Activated T-helper 2 cell treated with anti-CD3 and anti-CD28 coated beads, Interferon-gamma antibody, Interleukin-2, Interleukin-4, amounts not matched to agents 10 μg/mL and 5 μg/mL and 100 μg/mL, durations not matched to agents 14 hours and 24 hours and 36 hours (primary cell): ENCODE data around the gene HOGA1. TPM values are rescaled to one million over a fixed set of nuclear protein-coding genes. Genes with fewer than 3 reads are reported as not detected.

ENCODE experiments used
- DNase-seq: peaks from one replicate; pipeline ENCODE4 v3.0.0; 2021; ENCODE audit warnings: low spot score
- H3K27ac Mint-ChIP-seq: one replicate; pipeline ENCODE4 v1.8.0; 2021; ENCODE audit warnings: mixed read lengths
- H3K27me3 Mint-ChIP-seq: one replicate; pipeline ENCODE4 v1.8.0; 2021; ENCODE audit warnings: low read depth, mixed read lengths
- H3K36me3 Mint-ChIP-seq: one replicate; pipeline ENCODE4 v1.8.0; 2021; ENCODE audit warnings: low read depth, mixed read lengths
- H3K4me1 Mint-ChIP-seq: one replicate; pipeline ENCODE4 v1.8.0; 2021; ENCODE audit warnings: low read depth, mixed read lengths
- H3K4me3 Mint-ChIP-seq: one replicate; pipeline ENCODE4 v1.8.0; 2021; ENCODE audit warnings: low read depth, mild to moderate bottlenecking, moderate library complexity, mixed read lengths
- H3K9me3 Mint-ChIP-seq: one replicate; pipeline ENCODE4 v1.8.0; 2021; ENCODE audit warnings: mixed read lengths
- intact Hi-C: fragments of 100-400 bp; cut with micrococcal nuclease; formaldehyde crosslinking; loops from one replicate; pipeline ENCODE4 v1.15.1; 2023
- total RNA-seq: library from RNA; stranded (reverse); gene quantifications from 2 replicates; pipeline ENCODE4 v1.2.3, GENCODE V29; 2022

HOGA1 gene
- total RNA-seq, 1 donor from 2014 or later: not detected

DNA sequence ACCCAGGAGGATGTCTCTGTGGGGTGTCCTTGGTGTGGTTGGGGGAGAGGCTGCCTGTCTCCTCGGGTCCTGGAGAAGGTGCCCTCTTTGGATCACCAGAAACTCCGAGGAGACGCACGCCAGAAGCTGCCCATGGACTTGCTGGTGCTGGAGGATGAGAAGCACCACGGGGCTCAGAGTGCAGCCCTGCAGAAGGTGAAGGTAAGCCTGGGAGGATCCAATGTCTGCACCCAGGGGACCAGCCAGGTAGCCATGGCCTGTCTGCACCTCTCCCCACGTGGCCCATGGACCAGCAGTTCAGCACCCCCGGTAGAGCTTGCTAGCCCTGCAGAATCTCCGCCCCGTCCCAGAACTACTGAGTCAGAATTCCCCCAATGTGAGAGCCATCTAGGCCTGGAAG, 6.5 kb upstream of the HOGA1 start:
- no peaks in the 10 kb centered on the region for H3K4me1 Mint-ChIP-seq
- H3K4me3 Mint-ChIP-seq: no peak overlapping the region
- H3K27ac Mint-ChIP-seq: no peak overlapping the region
- H3K9me3 Mint-ChIP-seq: no peaks in the 10 kb centered on the region
- intact Hi-C loops: no loop called here
- H3K27me3 Mint-ChIP-seq: peaks cover 2% of the 10 kb centered on the region
- no peaks in the 10 kb centered on the region for H3K36me3 Mint-ChIP-seq
- no peak for DNase-seq

DNA sequence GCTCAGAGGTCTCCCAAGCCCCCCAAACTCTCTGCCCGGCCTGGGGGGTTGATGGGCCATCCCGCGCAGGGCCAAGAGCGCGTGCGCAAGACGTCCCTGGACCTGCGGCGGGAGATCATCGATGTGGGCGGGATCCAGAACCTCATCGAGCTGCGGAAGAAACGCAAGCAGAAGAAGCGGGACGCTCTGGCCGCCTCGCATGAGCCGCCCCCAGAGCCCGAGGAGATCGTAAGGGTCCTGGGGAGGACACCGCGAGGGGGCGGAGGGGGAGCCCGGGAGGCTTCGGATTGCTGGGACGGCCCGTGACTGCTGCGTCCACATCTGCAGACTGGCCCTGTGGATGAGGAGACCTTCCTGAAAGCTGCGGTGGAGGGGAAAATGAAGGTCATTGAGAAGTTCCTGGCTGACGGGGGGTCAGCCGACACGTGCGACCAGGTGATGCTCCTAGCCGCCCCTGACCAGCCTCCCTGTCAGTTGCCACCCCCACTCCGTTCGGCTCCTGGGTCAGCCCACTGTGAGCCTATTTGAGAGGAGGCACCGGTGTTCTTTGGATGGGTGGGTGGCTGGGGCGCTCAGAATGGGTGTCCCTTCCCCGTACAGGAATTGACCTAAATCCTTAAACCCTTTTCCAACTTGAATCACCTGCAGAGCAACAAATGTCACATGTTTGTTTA, 5.9 kb upstream of the HOGA1 start:
- H3K27me3 Mint-ChIP-seq: peaks cover 2% of the 10 kb centered on the region
- intact Hi-C loops: no loop called here
- no peak overlapping the region for H3K27ac Mint-ChIP-seq
- H3K4me1 Mint-ChIP-seq: no peaks in the 10 kb centered on the region
- no peak overlapping the region for H3K4me3 Mint-ChIP-seq
- H3K36me3 Mint-ChIP-seq: no peaks in the 10 kb centered on the region
- H3K9me3 Mint-ChIP-seq: no peaks in the 10 kb centered on the region
- DNase-seq: no peak

DNA sequence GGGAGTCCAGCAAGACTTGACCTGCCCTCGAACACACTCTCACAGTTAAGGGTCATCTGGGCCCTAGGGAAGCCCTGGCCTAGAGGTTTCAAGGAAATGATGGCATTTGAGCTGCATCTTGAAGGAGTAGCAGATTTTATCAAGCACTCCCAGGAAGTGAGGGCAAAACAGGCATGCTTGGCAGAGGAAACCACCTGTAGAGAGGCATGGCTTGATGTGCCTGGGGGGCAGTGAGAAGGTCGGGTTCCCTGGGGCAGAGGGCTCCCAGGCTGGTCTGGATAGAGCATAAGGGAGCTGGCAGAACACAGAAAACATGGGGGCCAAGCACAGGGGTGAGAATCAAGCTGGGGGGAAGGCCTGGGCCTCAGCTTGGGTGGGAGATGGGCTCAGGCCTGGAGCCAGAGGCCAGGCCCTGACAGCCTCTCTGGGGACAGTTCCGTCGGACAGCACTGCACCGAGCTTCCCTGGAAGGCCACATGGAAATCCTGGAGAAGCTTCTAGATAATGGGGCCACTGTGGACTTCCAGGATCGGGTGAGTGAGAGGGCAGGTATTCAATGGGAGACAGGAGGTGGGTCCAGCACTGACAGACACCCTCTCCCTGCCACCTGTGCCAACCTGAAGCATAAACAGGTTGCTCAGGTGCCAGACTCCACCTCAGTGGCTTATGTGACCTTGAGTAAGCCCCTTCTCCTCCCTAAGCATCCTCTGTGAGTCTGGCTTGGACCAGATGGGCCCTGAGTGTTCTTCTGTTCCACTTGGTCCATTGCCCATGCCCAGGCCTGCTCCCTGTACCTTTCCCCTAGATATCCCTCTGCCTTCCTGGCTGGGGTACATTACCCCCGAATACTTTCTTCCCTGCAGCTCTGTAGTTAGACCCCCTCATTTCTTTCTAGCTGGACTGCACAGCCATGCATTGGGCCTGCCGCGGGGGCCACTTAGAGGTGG, 3.5 kb upstream of the HOGA1 start:
- Mint-ChIP-seq H3K36me3 (no peaks in the 10 kb centered on the region), H3K4me3 (no peak overlapping the region), H3K9me3 (no peaks in the 10 kb centered on the region), H3K27me3 (peaks cover 2% of the 10 kb centered on the region), H3K27ac (no peak overlapping the region), H3K4me1 (no peaks in the 10 kb centered on the region)
- intact Hi-C loops: no loop called here
- DNase-seq: no peak

DNA sequence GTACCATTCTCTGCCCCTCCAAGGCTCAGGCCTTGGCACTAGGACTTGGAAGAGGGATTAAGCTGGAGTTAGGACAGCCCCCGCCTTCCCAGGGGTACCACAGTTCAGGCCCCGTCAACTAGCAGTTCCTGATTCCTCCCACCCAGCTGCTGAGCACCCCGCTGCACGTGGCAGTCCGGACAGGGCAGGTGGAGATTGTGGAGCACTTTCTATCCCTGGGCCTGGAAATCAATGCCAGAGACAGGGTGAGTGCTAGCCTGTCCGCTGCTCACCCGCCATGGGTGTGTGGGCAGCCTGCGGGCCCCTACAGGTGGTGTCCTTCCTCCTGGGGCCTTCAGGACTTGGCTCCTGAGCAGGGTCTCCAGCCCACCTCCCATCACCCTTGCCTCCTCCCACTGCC, 2.0 kb upstream of the HOGA1 start:
- Mint-ChIP-seq H3K4me1 (no peaks in the 10 kb centered on the region), H3K9me3 (no peaks in the 10 kb centered on the region), H3K4me3 (no peak overlapping the region), H3K27me3 (peaks cover 2% of the 10 kb centered on the region), H3K27ac (no peak overlapping the region), H3K36me3 (no peaks in the 10 kb centered on the region)
- DNase-seq: no peak
- intact Hi-C loops: no loop called here

DNA sequence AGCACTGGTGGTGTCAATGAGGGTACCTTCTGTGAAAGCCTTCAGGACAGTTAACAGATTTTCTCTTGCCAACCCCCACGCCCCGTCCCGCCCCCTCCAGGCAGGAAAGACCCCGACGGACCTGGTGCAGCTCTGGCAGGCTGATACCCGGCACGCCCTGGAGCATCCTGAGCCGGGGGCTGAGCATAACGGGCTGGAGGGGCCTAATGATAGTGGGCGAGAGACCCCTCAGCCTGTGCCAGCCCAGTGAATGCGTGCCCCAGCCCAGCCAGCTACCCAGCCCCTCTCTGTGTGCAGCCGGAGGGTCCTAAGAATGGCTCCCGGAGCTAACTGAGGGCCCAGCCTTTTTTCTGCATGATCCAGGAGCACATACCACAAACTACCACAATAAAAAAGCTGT, 713 bp upstream of the HOGA1 start:
- Mint-ChIP-seq H3K4me3 (no peak overlapping the region), H3K9me3 (no peaks in the 10 kb centered on the region), H3K27ac (no peak overlapping the region), H3K27me3 (peaks cover 2% of the 10 kb centered on the region), H3K36me3 (no peaks in the 10 kb centered on the region), H3K4me1 (no peaks in the 10 kb centered on the region)
- DNase-seq: no peak
- intact Hi-C loops: no loop called here

DNA sequence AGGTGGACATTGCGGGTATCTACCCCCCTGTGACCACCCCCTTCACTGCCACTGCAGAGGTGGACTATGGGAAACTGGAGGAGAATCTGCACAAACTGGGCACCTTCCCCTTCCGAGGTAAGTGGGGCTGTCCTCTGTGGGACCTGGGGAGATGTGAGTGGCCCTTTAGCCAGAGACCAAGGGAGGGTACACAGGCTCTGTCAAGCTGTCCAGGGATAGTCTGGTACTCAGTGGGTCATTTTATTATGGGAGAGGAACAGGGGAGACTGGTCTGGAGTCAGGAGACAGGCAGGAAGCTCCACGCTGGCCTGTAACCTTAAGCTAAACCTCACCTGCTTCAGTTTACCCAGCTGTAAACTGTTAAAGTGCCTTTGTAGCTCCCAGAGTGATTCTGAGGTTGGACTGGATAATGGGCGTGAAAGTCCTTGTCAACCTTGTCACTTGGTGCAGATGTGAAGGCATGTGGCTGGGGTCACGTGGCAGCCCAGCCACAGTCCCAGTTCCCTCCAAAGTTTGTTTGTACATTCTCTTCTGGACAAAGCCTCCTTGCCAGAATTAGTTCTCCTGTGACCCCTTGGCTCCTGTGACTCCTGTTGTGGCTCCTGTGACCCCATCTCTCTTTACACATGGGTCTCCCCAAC, 729 bp downstream of the HOGA1 start:
- intact Hi-C loops: no loop called here

DNA sequence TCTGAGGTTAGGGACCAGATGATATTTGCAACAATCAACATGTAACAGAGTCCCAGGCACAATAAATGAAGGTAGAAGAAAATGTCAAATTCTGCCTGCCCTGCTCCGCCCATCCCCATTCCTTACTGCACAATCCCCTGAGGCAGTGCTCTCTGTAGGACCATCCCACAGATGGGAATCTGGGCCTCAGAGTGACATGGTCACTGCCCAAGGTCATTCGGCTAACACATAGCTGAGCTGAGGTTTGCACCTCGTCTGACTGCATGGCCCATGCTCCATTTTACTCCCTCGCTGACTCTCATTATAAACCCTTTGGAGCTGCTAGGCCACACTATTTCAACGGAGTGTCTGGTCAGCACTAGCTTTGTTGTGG, 1.2 kb downstream of the HOGA1 start:
- H3K4me3 Mint-ChIP-seq: no peak overlapping the region
- intact Hi-C loops: no loop called here

More for the DNA sequence above, 729 bp downstream of the HOGA1 start:
- Mint-ChIP-seq H3K36me3 (no peaks in the 10 kb centered on the region), H3K27me3 (peaks cover 1% of the 10 kb centered on the region), H3K4me3 (no peak overlapping the region), H3K9me3 (no peaks in the 10 kb centered on the region), H3K4me1 (no peaks in the 10 kb centered on the region), H3K27ac (no peak overlapping the region)
- no peak for DNase-seq

DNA sequence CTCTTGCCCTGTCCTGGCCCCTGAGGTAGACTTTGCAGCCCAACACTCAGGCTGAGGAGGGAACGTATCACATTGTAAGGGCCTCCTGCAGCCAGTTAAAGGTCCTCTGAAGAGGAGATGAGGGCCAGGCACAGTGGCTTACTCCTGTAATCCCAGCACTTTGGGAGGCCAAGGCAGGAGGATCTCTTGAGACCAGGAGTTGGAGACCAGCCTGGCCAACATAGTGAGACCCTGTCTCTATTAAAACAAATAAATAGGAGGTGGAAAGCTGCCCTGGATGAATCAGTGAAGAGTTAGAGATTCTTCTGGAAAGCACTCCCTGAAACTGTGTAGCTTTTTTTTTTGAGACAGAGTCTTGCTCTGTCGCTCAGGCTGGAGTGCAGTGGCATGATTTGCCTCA, 3.0 kb downstream of the HOGA1 start:
- Mint-ChIP-seq H3K9me3 (no peaks in the 10 kb centered on the region), H3K27ac (no peak overlapping the region), H3K4me1 (no peaks in the 10 kb centered on the region), H3K4me3 (no peak overlapping the region), H3K27me3 (no peaks in the 10 kb centered on the region), H3K36me3 (no peaks in the 10 kb centered on the region)
- no peak for DNase-seq
- intact Hi-C loops: no loop called here

More for the DNA sequence above, 1.2 kb downstream of the HOGA1 start:
- Mint-ChIP-seq H3K4me1 (no peaks in the 10 kb centered on the region), H3K27ac (no peak overlapping the region), H3K9me3 (no peaks in the 10 kb centered on the region), H3K36me3 (no peaks in the 10 kb centered on the region), H3K27me3 (no peaks in the 10 kb centered on the region)
- DNase-seq: no peak

DNA sequence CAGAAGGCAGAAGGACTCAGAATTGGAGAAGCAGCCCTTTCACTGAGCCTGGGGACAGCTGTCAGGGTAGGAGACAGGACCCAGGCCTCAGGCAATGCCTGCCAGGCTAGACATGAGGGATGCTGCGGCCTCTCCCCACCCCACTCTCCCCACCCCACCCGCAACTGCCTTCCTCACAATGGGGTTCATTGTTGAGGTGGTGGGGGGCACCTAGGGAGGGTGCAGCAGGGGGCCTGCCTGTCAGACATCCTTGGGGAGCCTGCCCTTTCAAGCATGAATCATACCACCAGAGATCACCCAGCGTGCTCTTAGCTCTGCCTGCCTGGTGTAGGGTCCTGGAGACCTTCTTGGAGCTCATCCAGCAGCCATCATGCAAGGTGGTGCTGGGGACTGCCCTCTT, 5.3 kb downstream of the HOGA1 start, which contains the start of gene C10orf62:
TSS of gene C10orf62 (plus strand) at position 243 of the 400 bp plus-strand sequence. CDS start 177 bp downstream, outside the sequence.
- Mint-ChIP-seq H3K9me3 (no peaks in the 10 kb centered on the region), H3K4me1 (no peaks in the 10 kb centered on the region), H3K36me3 (no peaks in the 10 kb centered on the region), H3K27ac (no peak within 1 kb of the TSS), H3K27me3 (no peaks in the 10 kb centered on the region), H3K4me3 (no peak within 1 kb of the TSS)
- intact Hi-C loops: no loop called here
- DNase-seq: no peak

DNA sequence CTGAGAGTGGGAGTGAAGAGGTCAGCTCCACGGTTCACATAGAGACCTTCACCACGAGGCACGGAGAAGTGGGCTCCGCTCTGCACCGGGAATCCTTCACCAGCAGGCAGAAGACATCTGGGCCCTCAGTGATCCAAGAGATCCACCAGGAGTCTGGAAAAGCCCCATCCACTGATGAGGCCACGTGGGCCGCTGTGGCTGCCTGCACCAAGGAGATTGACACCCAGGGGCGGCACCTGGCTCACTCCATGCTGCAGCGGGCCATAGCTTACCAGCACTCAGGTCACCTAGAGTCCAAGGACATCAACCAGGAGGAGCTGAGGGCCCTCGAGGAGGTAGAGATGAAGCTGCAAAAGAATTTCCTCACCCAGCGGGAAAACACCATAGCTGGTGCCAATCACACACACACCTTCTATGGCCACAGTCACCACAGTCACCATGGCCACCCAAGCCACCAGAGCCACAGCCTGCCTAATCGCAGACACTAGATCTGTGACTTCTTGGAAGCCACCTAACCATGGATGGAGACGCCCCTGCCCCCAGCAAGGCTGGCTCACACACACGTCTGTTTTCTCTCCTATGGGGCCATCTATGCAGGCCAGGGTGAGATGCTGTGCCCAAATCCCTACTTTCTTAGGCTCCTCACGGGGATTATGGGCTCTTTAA, 6.0 kb downstream of the HOGA1 start:
- DNase-seq: no peak
- H3K4me1 Mint-ChIP-seq: no peaks in the 10 kb centered on the region
- H3K9me3 Mint-ChIP-seq: no peaks in the 10 kb centered on the region
- no peak overlapping the region for H3K27ac Mint-ChIP-seq
- H3K4me3 Mint-ChIP-seq: no peak overlapping the region
- H3K27me3 Mint-ChIP-seq: no peaks in the 10 kb centered on the region
- intact Hi-C loops: no loop called here
- H3K36me3 Mint-ChIP-seq: no peaks in the 10 kb centered on the region

DNA sequence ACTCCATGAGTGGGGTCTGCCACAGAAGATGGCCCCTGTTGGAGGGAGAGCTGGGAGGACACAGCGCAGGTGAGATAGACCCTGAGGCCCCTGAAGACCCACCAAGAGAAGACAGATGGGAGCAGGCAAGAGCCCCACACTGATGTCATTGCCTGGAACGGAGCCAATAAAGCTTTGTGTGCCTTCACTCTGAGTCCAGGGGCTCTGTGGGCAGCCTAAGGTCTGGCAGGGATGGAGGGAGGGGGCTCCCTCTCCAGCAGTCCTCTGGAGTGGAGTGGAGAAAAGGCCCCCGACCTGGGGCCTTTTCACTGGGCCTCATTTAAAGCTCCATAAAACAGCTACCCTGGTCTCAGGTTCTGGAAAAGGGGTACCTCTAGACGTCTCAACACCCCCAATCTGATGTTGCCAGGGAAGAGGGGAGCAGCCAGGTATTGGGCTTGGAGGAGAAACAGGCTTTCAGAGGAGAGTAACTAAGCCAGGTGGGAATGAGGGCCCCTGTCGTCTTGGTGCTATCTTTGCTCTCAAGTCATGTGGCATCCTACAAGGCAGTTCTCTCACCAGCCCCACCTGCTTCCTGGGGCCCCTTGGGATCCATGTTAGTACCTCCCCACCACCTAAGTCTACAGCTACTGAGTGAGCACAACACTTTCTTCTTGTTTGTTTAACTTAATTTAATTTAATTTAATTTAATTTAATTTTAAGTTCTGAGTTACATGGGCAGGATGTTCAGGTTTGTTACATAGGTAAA, 6.7 kb downstream of the HOGA1 start:
- no peak overlapping the region for H3K4me3 Mint-ChIP-seq
- H3K27me3 Mint-ChIP-seq: no peaks in the 10 kb centered on the region
- H3K4me1 Mint-ChIP-seq: no peaks in the 10 kb centered on the region
- H3K36me3 Mint-ChIP-seq: no peaks in the 10 kb centered on the region
- H3K27ac Mint-ChIP-seq: no peak overlapping the region
- H3K9me3 Mint-ChIP-seq: no peaks in the 10 kb centered on the region
- no peak for DNase-seq
- intact Hi-C loops: no loop called here

DNA sequence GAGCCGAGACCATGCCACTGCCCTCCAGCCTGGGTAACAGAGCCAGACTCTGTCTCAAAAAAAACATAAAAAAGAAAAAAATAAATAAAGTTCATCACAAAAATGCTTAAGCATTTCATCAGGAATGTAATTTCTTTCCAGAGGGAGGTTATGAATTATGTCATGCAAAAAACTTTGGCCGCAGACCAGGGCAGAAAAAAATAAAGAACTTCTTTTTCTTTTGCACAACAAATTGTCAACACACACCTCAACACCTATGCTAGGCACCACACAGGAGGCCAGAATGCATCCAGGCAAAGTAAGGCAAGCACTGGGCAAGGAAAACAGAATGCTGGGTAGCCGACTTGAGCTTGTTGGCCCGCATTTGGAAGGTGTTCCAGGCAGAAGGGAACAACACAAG, 9.2 kb downstream of the HOGA1 start:
- no peak overlapping the region for H3K27ac Mint-ChIP-seq
- H3K36me3 Mint-ChIP-seq: no peaks in the 10 kb centered on the region
- H3K9me3 Mint-ChIP-seq: no peaks in the 10 kb centered on the region
- H3K4me1 Mint-ChIP-seq: no peaks in the 10 kb centered on the region
- intact Hi-C loops: no loop called here
- no peaks in the 10 kb centered on the region for H3K27me3 Mint-ChIP-seq
- no peak for DNase-seq
- no peak overlapping the region for H3K4me3 Mint-ChIP-seq
